PFSK-1 (cell line): ENCODE data around the gene MYO5B.

Experiments used
- FOXP2 ChIP-seq: optimal IDR thresholded peaks from 2 replicates; pipeline ENCODE3; 2011; ENCODE audit warnings: borderline replicate concordance, control low read depth, inconsistent platforms; ENCODE audit not compliant: insufficient read depth; ENCODE audit errors: extremely low read length, extremely low read depth
- POLR2AphosphoS5 ChIP-seq: IDR thresholded peaks from 2 replicates; pipeline ENCODE4 v1.6.1; 2012; ENCODE audit warnings: low read depth, mild to moderate bottlenecking, control low read depth, low read length, moderate library complexity
- REST ChIP-seq, 2 experiments: IDR thresholded peaks; 2 replicates each; pipeline versions ENCODE4 v1.6.1 to v1.8.0; 2011 to 2012; ENCODE audit warnings: low read depth in 2 of 2, low read length in 2 of 2, control low read depth in 1 of 2, inconsistent platforms in 1 of 2, mild to moderate bottlenecking in 1 of 2, moderate library complexity in 1 of 2; ENCODE audit not compliant: insufficient read depth in 1 of 2
- SIN3A ChIP-seq: IDR thresholded peaks from 2 replicates; pipeline ENCODE4 v1.6.1; 2012; ENCODE audit warnings: mild to moderate bottlenecking, low read length, moderate library complexity, borderline replicate concordance; ENCODE audit not compliant: insufficient read depth

- TF ChIP-seq REST (IDR thresholded peaks at IDR 0.05; ENCODE audit: insufficient read depth in 1 of 2, low read depth in 2 of 2, low read length in 2 of 2): no peak
- no peak for TF ChIP-seq POLR2AphosphoS5
- no peak for TF ChIP-seq SIN3A
- TF ChIP-seq FOXP2: no peak
These were observed 103.3 kb downstream of the MYO5B start for GRCh38 chr18:50091509-50092244.
